ENCODE measurements around the gene RHOC.

RHOC gene

DNA sequence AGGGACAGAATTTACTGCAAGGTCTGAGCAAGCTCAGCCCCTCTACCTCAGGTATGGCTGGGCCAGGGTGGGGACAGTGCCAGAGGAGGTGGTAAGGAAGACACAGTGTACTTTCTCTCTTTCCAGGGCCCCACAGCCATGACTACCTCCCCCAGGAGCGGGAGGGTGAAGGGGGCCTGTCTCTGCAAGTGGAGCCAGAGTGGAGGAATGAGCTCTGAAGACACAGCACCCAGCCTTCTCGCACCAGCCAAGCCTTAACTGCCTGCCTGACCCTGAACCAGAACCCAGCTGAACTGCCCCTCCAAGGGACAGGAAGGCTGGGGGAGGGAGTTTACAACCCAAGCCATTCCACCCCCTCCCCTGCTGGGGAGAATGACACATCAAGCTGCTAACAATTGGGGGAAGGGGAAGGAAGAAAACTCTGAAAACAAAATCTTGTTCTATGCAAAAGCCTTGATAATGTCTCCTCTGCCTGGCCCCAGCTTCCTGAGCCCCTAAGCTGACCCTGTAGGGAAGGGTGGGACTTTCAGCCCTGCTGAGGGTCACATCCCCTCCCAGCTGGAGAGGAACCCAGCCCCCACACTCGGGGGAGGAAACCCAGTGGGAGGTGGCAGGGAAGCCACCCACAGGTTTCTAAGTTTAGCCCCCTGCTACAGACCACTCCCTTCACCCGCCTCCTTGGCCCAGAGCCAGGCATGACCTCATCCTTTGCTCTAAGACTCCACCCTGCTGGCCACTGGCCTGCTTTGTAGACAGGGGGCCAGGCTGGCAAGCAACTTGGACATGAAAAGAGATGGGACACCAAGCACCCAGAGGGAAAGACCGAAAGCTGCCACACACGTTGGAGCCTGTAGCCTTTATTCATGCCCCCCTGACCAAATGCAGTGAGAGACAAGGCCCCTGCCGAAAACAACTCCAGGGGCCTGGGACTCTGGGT lies 6.4 kb downstream of the RHOC start:
- TF ChIP-seq, protein P1, sequence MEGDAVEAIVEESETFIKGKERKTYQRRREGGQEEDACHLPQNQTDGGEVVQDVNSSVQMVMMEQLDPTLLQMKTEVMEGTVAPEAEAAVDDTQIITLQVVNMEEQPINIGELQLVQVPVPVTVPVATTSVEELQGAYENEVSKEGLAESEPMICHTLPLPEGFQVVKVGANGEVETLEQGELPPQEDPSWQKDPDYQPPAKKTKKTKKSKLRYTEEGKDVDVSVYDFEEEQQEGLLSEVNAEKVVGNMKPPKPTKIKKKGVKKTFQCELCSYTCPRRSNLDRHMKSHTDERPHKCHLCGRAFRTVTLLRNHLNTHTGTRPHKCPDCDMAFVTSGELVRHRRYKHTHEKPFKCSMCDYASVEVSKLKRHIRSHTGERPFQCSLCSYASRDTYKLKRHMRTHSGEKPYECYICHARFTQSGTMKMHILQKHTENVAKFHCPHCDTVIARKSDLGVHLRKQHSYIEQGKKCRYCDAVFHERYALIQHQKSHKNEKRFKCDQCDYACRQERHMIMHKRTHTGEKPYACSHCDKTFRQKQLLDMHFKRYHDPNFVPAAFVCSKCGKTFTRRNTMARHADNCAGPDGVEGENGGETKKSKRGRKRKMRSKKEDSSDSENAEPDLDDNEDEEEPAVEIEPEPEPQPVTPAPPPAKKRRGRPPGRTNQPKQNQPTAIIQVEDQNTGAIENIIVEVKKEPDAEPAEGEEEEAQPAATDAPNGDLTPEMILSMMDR (IDR thresholded peaks at IDR 0.05; ENCODE audit: insufficient read depth, missing control alignments), result no peak
- FAIRE-seq (no peak), DNase-seq (ENCODE audit: insufficient read length, low spot score) (peak; percentile 44)

DNA sequence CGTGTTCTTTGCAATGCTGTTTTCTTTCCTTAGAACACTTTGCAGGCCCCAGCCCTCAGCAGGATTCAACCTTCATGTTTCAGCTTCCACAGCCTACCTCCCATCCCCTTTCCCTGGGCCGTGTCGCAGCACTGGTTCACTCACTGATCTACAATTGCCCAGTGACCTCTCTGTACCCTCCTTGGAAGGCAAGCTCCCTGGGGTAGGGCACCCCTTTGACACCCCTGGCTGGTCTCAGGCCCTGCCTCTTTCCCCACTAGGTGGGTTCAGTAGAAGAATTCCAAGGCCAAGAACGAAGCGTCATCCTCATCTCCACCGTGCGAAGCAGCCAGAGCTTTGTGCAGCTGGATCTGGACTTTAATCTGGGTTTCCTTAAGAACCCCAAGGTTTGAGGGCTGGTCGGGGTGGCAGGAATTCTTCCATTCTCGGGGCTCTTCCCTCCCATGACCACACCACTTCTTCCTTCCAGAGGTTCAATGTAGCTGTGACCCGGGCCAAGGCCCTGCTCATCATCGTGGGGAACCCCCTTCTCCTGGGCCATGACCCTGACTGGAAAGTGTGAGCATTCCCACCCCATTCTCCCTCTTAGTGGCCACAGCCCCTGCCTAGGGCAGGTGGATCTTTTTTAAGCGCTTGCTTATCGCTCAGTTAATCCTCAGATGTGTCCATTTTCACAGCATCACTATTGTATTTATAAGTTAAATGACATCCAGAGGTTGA lies 7.3 kb downstream of the RHOC start:
- TF ChIP-seq, protein P1 (IDR thresholded peaks at IDR 0.05; ENCODE audit: insufficient read depth, missing control alignments), result no peak
- FAIRE-seq (no peak), DNase-seq (ENCODE audit: insufficient read length, low spot score) (no peak)

DNA sequence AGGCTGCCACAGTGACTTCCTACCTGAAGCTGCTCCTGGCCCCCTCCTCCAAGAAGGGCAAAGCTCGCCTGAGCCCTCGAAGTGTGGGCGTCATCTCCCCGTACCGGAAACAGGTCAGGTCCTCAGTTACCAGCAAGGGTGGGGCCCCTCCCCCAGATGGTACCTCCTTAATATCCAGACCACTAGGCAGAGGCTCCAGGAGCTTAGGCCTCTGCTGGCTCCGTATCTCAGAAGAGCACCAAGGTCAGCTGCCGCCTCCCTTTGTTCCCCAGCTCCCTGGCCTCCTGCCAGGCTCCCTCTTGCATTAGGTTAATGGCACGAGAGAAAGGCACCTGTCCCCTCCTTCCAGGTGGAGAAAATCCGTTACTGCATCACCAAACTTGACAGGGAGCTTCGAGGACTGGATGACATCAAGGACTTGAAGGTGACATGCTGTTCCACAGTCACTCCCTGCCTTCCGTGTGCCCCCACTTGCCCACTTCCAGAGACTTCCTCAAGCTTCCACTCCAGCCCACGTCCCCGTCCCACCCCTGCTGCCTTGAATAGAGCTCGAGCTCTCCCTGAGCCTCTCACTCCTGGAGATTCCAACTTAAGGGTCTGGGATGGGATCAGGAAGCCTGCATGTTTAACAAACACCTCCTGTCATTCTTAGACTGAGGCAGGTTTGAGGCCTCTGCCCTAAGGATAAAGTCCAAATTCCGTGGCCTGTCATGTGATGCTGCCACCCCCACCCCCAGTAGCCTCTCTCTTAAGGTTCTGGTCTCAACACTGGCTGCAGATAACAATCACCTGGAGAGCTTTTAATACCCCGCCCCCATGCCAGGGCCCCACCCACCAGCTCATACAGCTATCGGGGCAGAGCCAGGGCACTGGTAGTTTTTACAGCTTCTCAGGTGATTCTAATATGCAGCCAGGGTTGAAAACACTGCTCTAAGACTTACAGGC lies 8.3 kb downstream of the RHOC start:
- no peak for FAIRE-seq

DNA sequence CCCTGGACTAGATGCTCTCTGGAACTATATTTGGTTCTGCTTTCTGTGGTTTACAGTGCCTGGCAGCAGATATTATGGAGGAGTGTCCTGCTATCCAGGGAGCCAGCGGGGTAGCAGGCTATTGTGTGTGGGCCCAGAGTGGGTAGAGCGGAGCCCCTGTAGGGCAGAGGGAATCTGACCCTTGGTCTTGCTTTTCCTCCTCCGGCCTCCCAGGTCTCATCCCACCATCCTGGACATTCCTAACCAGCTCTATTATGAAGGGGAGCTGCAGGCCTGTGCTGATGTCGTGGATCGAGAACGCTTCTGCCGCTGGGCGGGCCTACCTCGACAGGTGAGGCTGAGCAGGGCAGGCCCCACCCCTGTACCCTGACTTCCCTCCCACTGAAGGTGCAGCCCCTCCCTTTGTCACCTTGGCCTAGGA lies 9.1 kb downstream of the RHOC start:
- TF ChIP-seq, protein P1 (IDR thresholded peaks at IDR 0.05; ENCODE audit: insufficient read depth, missing control alignments), result no peak
- DNase-seq (ENCODE audit: insufficient read length, low spot score) (no peak), FAIRE-seq (no peak)

More for the DNA sequence above, 8.3 kb downstream of the RHOC start:
- no peak for DNase-seq (ENCODE audit: insufficient read length, low spot score)
- TF ChIP-seq, protein P1 (IDR thresholded peaks at IDR 0.05; ENCODE audit: insufficient read depth, missing control alignments), result no peak

DNA sequence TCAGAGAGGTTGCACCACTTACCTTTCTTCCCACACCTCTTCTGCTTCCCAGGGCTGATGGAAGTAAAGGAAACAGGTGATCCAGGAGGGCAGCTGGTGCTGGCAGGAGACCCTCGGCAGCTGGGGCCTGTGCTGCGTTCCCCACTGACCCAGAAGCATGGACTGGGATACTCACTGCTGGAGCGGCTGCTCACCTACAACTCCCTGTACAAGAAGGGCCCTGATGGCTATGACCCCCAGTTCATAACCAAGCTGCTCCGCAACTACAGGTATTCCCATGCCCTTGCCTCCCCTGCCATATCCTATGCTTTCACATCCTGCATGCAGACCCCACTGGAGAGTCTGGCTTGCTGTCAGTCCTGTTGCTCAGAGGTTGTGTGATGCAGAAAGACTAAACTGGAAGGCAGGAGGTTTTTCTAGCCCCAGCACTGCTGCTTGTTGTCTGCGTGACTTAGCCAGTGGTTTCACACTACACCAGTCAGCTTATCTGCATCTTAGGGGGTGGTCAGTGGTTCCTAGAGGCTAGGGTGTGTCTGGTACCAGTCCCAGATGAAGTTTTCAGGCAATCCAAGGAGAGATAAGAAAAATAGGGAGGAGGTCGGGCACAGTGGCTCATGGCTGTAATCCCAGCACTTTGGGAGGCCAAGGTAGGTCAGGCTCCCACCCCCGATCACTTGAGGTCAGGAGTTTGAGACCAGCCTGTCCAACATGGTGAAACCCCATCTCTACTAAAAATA lies 10.2 kb downstream of the RHOC start:
- no peak for DNase-seq (ENCODE audit: insufficient read length, low spot score)
- no peak for FAIRE-seq
- TF ChIP-seq, protein P1 (IDR thresholded peaks at IDR 0.05; ENCODE audit: insufficient read depth, missing control alignments), result no peak

DNA sequence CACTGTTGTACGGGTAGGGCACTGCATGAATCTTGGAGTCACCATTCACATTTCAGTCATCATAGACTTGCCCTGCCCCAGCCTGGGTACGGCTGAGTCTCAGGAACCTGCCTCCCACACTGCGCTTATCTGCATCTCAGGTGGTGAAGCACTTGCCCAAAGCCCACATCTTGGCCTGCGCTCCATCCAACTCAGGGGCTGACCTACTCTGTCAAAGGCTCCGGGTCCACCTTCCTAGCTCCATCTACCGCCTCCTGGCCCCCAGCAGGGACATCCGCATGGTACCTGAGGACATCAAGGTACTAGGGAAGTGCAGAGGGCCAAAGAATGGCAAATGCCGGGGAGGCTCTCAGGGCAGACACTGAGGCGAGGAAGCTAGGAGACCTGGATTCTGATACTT lies 11.7 kb downstream of the RHOC start:
- no peak for DNase-seq (ENCODE audit: insufficient read length, low spot score)

More for the DNA sequence above, 11.7 kb downstream of the RHOC start:
- FAIRE-seq, result no peak
- TF ChIP-seq, protein P1 (IDR thresholded peaks at IDR 0.05; ENCODE audit: insufficient read depth, missing control alignments), result no peak
